GM23338 (cell line): Measurements from ENCODE around the gene AEBP2. TPM values are rescaled to one million over a fixed set of nuclear protein-coding genes. Genes with fewer than 3 reads are reported as not detected.

Source experiments
- ATAC-seq: fragments of 200-7000 bp; cut with Tn5 transposase; 3 replicates; pipeline ENCODE4 v1.9.1; 2020
- DNase-seq: peaks from one replicate; pipeline ENCODE4 v3.0.0-alpha.2; 2015; ENCODE audit warnings: low spot score
- H2AFZ ChIP-seq: fragments of 200-600 bp; sonication (generic); 2 replicates; pipeline ENCODE4 v1.8.0; 2016; ENCODE audit warnings: antibody characterized with exemption, mild to moderate bottlenecking, moderate library complexity
- H3F3A ChIP-seq: fragments of 200-600 bp; sonication (generic); replicated peaks from 2 replicates; pipeline ENCODE4 v1.8.0; 2017; ENCODE audit warnings: antibody characterized with exemption, mixed run types, low read depth
- H3K27ac ChIP-seq: fragments of 200-600 bp; sonication (generic); 2 replicates; pipeline ENCODE4 v1.6.1; 2016; ENCODE audit warnings: low read depth
- H3K27me3 ChIP-seq: fragments of 200-600 bp; sonication (generic); 2 replicates; pipeline ENCODE4 v1.8.0; 2016; ENCODE audit warnings: mild to moderate bottlenecking, mixed run types, moderate library complexity; ENCODE audit not compliant: insufficient read depth
- H3K36me3 ChIP-seq: fragments of 200-600 bp; sonication (generic); 2 replicates; pipeline ENCODE4 v1.8.0; 2016; ENCODE audit warnings: mild to moderate bottlenecking; ENCODE audit not compliant: insufficient read depth
- H3K4me1 ChIP-seq: fragments of 200-600 bp; sonication (generic); 2 replicates; pipeline ENCODE4 v1.8.0; 2016; ENCODE audit warnings: mild to moderate bottlenecking, moderate library complexity; ENCODE audit not compliant: insufficient read depth
- H3K4me2 ChIP-seq: fragments of 200-600 bp; sonication (generic); 2 replicates; pipeline ENCODE4 v1.7.1; 2017; ENCODE audit warnings: mixed run types
- H3K4me3 ChIP-seq: fragments of 200-600 bp; sonication (generic); 2 replicates; pipeline ENCODE4 v1.6.1; 2016; ENCODE audit warnings: mixed run types
- H3K79me2 ChIP-seq: fragments of 200-600 bp; sonication (generic); replicated peaks from 2 replicates; pipeline ENCODE4 v1.8.0; 2017; ENCODE audit warnings: mild to moderate bottlenecking; ENCODE audit not compliant: insufficient read depth
- H3K9me2 ChIP-seq: fragments of 200-600 bp; sonication (generic); 2 replicates; pipeline ENCODE4 v1.8.0; 2017; ENCODE audit not compliant: insufficient read depth
- H4K20me1 ChIP-seq: fragments of 200-600 bp; sonication (generic); replicated peaks from 2 replicates; pipeline ENCODE4 v1.8.0; 2017; ENCODE audit warnings: mild to moderate bottlenecking; ENCODE audit not compliant: insufficient read depth
- H3K27ac Mint-ChIP-seq: 2 replicates; pipeline ENCODE4 v1.8.0; 2020; ENCODE audit warnings: inconsistent platforms, mild to moderate bottlenecking, moderate library complexity, mixed read lengths
- H3K27me3 Mint-ChIP-seq: 3 replicates; pipeline ENCODE4 v1.8.0; 2022; ENCODE audit warnings: low read depth, mild to moderate bottlenecking, moderate library complexity, mixed read lengths, inconsistent platforms; ENCODE audit not compliant: insufficient read depth, poor library complexity
- H3K36me3 Mint-ChIP-seq: 3 replicates; pipeline ENCODE4 v1.8.0; 2021; ENCODE audit warnings: low read depth, mild to moderate bottlenecking, inconsistent platforms, moderate library complexity, mixed read lengths
- H3K4me1 Mint-ChIP-seq: 3 replicates; pipeline ENCODE4 v1.8.0; 2020; ENCODE audit warnings: mild to moderate bottlenecking, inconsistent platforms, mixed read lengths
- H3K4me3 Mint-ChIP-seq: 3 replicates; pipeline ENCODE4 v1.8.0; 2021; ENCODE audit warnings: moderate library complexity, mild to moderate bottlenecking, inconsistent platforms, mixed read lengths
- H3K9me3 Mint-ChIP-seq: 3 replicates; pipeline ENCODE4 v1.8.0; 2020; ENCODE audit warnings: moderate library complexity, mild to moderate bottlenecking, inconsistent platforms, mixed read lengths
- CTCF ChIP-seq, 2 experiments: fragments of 200-600 bp in 1 of 2; sonication (generic) in 1 of 2; conservative IDR thresholded peaks; 2 replicates each; pipeline versions ENCODE4 v1.5.1 to v1.6.1; 2016 to 2017; ENCODE audit warnings: antibody characterized with exemption in 2 of 2, low read depth in 2 of 2, mild to moderate bottlenecking in 2 of 2, moderate library complexity in 1 of 2
- EZH2phosphoT487 ChIP-seq: fragments of 200-600 bp; sonication (generic); IDR thresholded peaks from one replicate; pipeline ENCODE4 v1.8.1; 2018; ENCODE audit warnings: antibody characterized with exemption; ENCODE audit not compliant: unreplicated experiment
- JUNB ChIP-seq: IDR thresholded peaks from one replicate; pipeline ENCODE4 v1.6.1; 2016; ENCODE audit warnings: antibody characterized with exemption; ENCODE audit not compliant: unreplicated experiment
- NANOG ChIP-seq: IDR thresholded peaks from 2 replicates; pipeline ENCODE4 v1.6.1; 2016; ENCODE audit warnings: antibody characterized with exemption, borderline replicate concordance
- REST ChIP-seq: IDR thresholded peaks from one replicate; pipeline ENCODE4 v1.6.1; 2018; ENCODE audit warnings: antibody characterized with exemption; ENCODE audit not compliant: unreplicated experiment
- ZNF331 ChIP-seq: fragments of 250-450 bp; sonication (Bioruptor Pico); IDR thresholded peaks from 2 replicates; pipeline ENCODE4 v1.5.0; 2020; ENCODE audit warnings: low read depth, mild to moderate bottlenecking, moderate library complexity
- ZNF462 ChIP-seq: fragments of 250-450 bp; sonication (Bioruptor Pico); IDR thresholded peaks from 2 replicates; pipeline ENCODE4 v1.5.0; 2020; ENCODE audit warnings: mild to moderate bottlenecking, moderate library complexity
- polyA plus RNA-seq: library from polyadenylated mRNA; unstranded; fragments of >200 nt; fragmentation: Nextera tagmentation; extraction: Ambion mirVana; gene quantifications from 2 replicates; pipeline ENCODE4 v1.2.1, GENCODE V29; 2016
- total RNA-seq: library from RNA; depleted of rRNA; stranded (reverse); fragments of >200 nt; shearing (Covaris generic); gene quantifications from 2 replicates; pipeline ENCODE4 v1.2.3, GENCODE V29; 2014

Gene AEBP2
- total and polyA plus RNA-seq, 2 experiments from 2014 or later, result 39.3 to 48.1 TPM

GRCh38 chr12:19404242-19404880 is 34.9 kb upstream of the AEBP2 start:
- no peaks in the 10 kb centered on the region for H3K79me2 ChIP-seq
- ATAC-seq, result no peak
- H3K9me2 ChIP-seq, result 0 out of 2 replicates have a peak, but pooled peaks cover 3% of the 10 kb centered on the region
- H3K4me1 Mint-ChIP-seq, result peaks cover 10% of the 10 kb centered on the region
- H3K9me3 Mint-ChIP-seq, result no peaks in the 10 kb centered on the region
- H3K4me3 Mint-ChIP-seq, result no peak overlapping the region; the same call in 2 of the 3 replicates
- DNase-seq, result no peak
- no peak overlapping the region for H3K27ac ChIP-seq
- H3K36me3 Mint-ChIP-seq, result no peaks in the 10 kb centered on the region; the same call in 2 of the 3 replicates
- no peaks in the 10 kb centered on the region for H4K20me1 ChIP-seq
- no peaks in the 10 kb centered on the region for H3K36me3 ChIP-seq
- H3K4me3 ChIP-seq, result no peak overlapping the region
- peaks cover 4% of the 10 kb centered on the region for H3K4me1 ChIP-seq
- H3K4me2 ChIP-seq, result no peak overlapping the region
- peaks cover 4% of the 10 kb centered on the region for H3K27me3 Mint-ChIP-seq
- no peaks in the 10 kb centered on the region for H3F3A ChIP-seq
- TF ChIP-seq JUNB (no peak), ZNF462 (CRISPR knock-in tag) (no peak)
- H2AFZ ChIP-seq, result peak overlapping the region; percentile 94
- no peaks in the 10 kb centered on the region for H3K27me3 ChIP-seq
- H3K27ac Mint-ChIP-seq, result no peak overlapping the region

GRCh38 chr12:19409376-19409775 is 29.9 kb upstream of the AEBP2 start:
- Histone ChIP-seq H3K27ac (no peak overlapping the region), H3K4me3 (no peak overlapping the region), H3K4me1 (peaks cover 30% of the 10 kb centered on the region), H3K27me3 (no peaks in the 10 kb centered on the region), H3K36me3 (no peaks in the 10 kb centered on the region), H3K4me2 (peak overlapping the region; percentile 68), H3K79me2 (no peaks in the 10 kb centered on the region), H2AFZ (no peak overlapping the region), H4K20me1 (no peaks in the 10 kb centered on the region), H3K9me2 (0 out of 2 replicates have a peak, but pooled peaks cover 1% of the 10 kb centered on the region), H3F3A (peaks cover 4% of the 10 kb centered on the region)
- H3K9me3 Mint-ChIP-seq, result peaks cover 7% of the 10 kb centered on the region; the same call in 2 of the 3 replicates
- no peak for ATAC-seq
- H3K4me1 Mint-ChIP-seq, result peaks cover 33% of the 10 kb centered on the region
- peaks cover 2% of the 10 kb centered on the region for H3K27me3 Mint-ChIP-seq
- DNase-seq, result no peak
- H3K27ac Mint-ChIP-seq, result no peak overlapping the region; the same call in 1 of the 2 replicates
- no peak overlapping the region for H3K4me3 Mint-ChIP-seq
- H3K36me3 Mint-ChIP-seq, result no peaks in the 10 kb centered on the region; the same call in 2 of the 3 replicates
- TF ChIP-seq CTCF (conservative IDR thresholded peaks at IDR 0.05; ENCODE audit: low read depth in 2 of 2), result no peak
- TF ChIP-seq NANOG, result no peak
- no peak for TF ChIP-seq JUNB
- no peak for TF ChIP-seq EZH2phosphoT487
- TF ChIP-seq ZNF331 (CRISPR knock-in tag), result no peak
- no peak for TF ChIP-seq REST
